VCaP (cell line): ENCODE data around the gene PRKD3.

ENCODE experiments used
- H3K27ac ChIP-seq: fragments of 450-650 bp; 2 replicates; pipeline ENCODE4 v1.5.1; 2017
- TF ChIP-seq, protein P1 (sequence below): fragments of 450-650 bp; conservative IDR thresholded peaks from 2 replicates; pipeline ENCODE4 v1.5.1; 2017; ENCODE audit warnings: mild to moderate bottlenecking, moderate library complexity

PRKD3 gene

GRCh38 chr2:37355735-37356134 lies 31.1 kb upstream of the PRKD3 start:
- H3K27ac ChIP-seq = no peak overlapping the region
- TF ChIP-seq, protein P1, sequence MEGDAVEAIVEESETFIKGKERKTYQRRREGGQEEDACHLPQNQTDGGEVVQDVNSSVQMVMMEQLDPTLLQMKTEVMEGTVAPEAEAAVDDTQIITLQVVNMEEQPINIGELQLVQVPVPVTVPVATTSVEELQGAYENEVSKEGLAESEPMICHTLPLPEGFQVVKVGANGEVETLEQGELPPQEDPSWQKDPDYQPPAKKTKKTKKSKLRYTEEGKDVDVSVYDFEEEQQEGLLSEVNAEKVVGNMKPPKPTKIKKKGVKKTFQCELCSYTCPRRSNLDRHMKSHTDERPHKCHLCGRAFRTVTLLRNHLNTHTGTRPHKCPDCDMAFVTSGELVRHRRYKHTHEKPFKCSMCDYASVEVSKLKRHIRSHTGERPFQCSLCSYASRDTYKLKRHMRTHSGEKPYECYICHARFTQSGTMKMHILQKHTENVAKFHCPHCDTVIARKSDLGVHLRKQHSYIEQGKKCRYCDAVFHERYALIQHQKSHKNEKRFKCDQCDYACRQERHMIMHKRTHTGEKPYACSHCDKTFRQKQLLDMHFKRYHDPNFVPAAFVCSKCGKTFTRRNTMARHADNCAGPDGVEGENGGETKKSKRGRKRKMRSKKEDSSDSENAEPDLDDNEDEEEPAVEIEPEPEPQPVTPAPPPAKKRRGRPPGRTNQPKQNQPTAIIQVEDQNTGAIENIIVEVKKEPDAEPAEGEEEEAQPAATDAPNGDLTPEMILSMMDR = no peak

- no peak overlapping the region for H3K27ac ChIP-seq
- TF ChIP-seq, protein P1 = no peak
Observed at GRCh38 chr2:37354531-37354930, 29.9 kb upstream of the PRKD3 start.

GRCh38 chr2:37350034-37350433 lies 25.4 kb upstream of the PRKD3 start:
- TF ChIP-seq, protein P1 = no peak
- peak overlapping the region; percentile 63 for H3K27ac ChIP-seq

DNA sequence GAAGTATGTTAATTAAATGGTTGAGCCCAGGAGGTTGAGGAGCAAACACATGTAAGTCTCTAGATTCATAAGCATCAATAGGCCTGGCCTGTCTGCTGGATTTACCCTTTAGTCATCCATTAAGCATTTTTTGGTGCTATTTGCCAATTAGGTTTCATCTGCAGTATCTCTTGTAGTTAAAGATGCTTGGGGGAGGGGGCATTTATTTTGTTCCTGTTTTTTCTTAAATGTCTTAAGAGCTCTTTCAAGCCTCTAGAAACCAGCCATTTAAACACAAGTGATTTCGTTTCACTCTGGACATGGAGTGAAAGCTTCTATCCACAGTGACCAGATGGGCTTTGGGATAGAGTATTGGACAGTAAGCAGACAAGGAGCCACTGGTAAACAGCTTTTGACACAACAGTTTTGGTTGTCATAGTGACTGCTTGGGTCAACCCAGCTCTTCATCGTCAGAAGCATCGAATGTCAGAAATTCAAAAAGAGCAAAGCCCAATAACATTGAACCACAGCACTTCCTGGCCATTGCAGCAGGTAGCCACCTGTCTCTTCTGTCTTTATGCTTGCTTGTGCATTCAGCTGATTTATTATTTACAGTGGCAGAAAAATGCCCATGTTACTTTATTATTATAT lies 24.7 kb upstream of the PRKD3 start:
- peak overlapping the region; percentile 63 for H3K27ac ChIP-seq
- TF ChIP-seq, protein P1 = no peak

DNA sequence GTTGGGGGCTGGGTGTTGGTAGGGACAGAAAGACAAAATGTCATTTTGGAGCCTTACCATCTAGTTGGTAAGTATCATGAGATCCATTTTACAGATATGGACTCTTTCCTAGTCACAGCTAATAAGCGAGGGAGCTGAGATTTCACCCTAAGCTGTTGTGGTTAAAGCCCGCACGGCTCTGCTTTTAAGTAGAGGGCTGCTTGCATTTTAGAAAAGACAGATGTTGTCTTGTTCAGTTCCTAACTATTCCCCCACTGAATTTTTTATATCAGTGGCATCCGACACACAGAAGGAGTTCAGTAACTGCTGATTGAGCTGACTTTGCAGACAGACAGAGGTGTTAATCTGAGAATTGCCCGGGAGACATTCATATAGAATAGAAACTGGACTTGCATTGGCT lies 23.5 kb upstream of the PRKD3 start:
- no peak overlapping the region for H3K27ac ChIP-seq
- TF ChIP-seq, protein P1 = no peak

- TF ChIP-seq, protein P1 = no peak
- peak within 1 kb of the TSS; percentile 70 for H3K27ac ChIP-seq
Observed at GRCh38 chr2:37344453-37345361, 20.1 kb upstream of the PRKD3 start, which contains the start of gene QPCT. QPCT (plus strand) TSS chr2:37344630; CDS start chr2:37344732, 102 bp downstream.
